Caco-2 (cell line): Measurements from ENCODE around the gene HINFP. TPM values are rescaled to one million over a fixed set of nuclear protein-coding genes. Genes with fewer than 3 reads are reported as not detected.
"Not testable (repeated sequence)": the region's sequence is repeated elsewhere in the genome, so short reads cannot be mapped to it uniquely, and the experiment has no call there.

Source experiments
- BruUV-seq: library from RNA; stranded (reverse); fragments of 400-500 nt; replicated peaks from 2 replicates; lab custom pipeline; 2021; lab: Mats Ljungman, UMichigan
- CTCF ChIA-PET: fragments of 300-600 bp; sonication (Branson Sonifier 250); formaldehyde crosslinking; loops from one replicate; lab custom pipeline; 2022; ENCODE audit warnings: antibody characterized with exemption; lab: Charles Lee
- POLR2A ChIA-PET: fragments of 300-600 bp; sonication (Branson Sonifier 250); formaldehyde crosslinking; loops from one replicate; lab custom pipeline; 2022; ENCODE audit warnings: antibody characterized with exemption; lab: Charles Lee
- DNase-seq, 2 experiments: peaks; one replicate each; pipeline versions ENCODE4 v3.0.0 to v3.0.0-alpha.2; 2020 to 2022
- H3K27me3 ChIP-seq: replicated peaks from 2 replicates; pipeline ENCODE4 v1.6.0; 2011; ENCODE audit warnings: low read length; ENCODE audit not compliant: control insufficient read depth, insufficient read depth
- H3K36me3 ChIP-seq: 2 replicates; pipeline ENCODE4 v1.5.1; 2011; ENCODE audit warnings: low read length; ENCODE audit not compliant: control insufficient read depth, insufficient read depth
- H3K4me1 ChIP-seq: fragments of 250-450 bp; sonication (Bioruptor Pico); 2 replicates; pipeline ENCODE4 v1.5.1; 2020; ENCODE audit warnings: mild to moderate bottlenecking
- H3K4me3 ChIP-seq: 2 replicates; pipeline ENCODE4 v1.5.1; 2011; ENCODE audit warnings: low read depth, mild to moderate bottlenecking, control low read depth, low read length
- H3K9me3 ChIP-seq: fragments of 250-450 bp; sonication (Bioruptor Pico); 2 replicates; pipeline ENCODE4 v1.5.1; 2020; ENCODE audit warnings: mild to moderate bottlenecking, moderate library complexity
- H3K27ac Mint-ChIP-seq: one replicate; pipeline ENCODE4 v1.8.0; 2022; ENCODE audit warnings: mixed read lengths; ENCODE audit not compliant: unreplicated experiment
- H3K27me3 Mint-ChIP-seq: one replicate; pipeline ENCODE4 v1.8.0; 2022; ENCODE audit warnings: mixed read lengths; ENCODE audit not compliant: insufficient read depth, unreplicated experiment
- H3K36me3 Mint-ChIP-seq: one replicate; pipeline ENCODE4 v1.8.0; 2022; ENCODE audit warnings: mild to moderate bottlenecking, mixed read lengths; ENCODE audit not compliant: insufficient read depth, unreplicated experiment
- H3K4me1 Mint-ChIP-seq: one replicate; pipeline ENCODE4 v1.8.0; 2022; ENCODE audit warnings: low read depth, mixed read lengths; ENCODE audit not compliant: unreplicated experiment
- H3K4me3 Mint-ChIP-seq: one replicate; pipeline ENCODE4 v1.8.0; 2022; ENCODE audit warnings: mild to moderate bottlenecking, moderate library complexity, mixed read lengths; ENCODE audit not compliant: unreplicated experiment
- H3K9me3 Mint-ChIP-seq: one replicate; pipeline ENCODE4 v1.8.0; 2022; ENCODE audit warnings: mixed read lengths; ENCODE audit not compliant: unreplicated experiment
- CTCF ChIP-seq, 2 experiments: fragments of 200-600 bp in 1 of 2; IDR thresholded peaks; 1 replicate in 1 of 2; 2 replicates in 1 of 2; pipeline versions ENCODE4 v1.5.1 to v1.8.0; 2011 to 2022; ENCODE audit warnings: antibody characterized with exemption in 1 of 2, control low read depth in 1 of 2, inconsistent platforms in 1 of 2, low read depth in 1 of 2, low read length in 1 of 2, mild to moderate bottlenecking in 1 of 2, moderate library complexity in 1 of 2; ENCODE audit not compliant: insufficient read depth in 1 of 2, severe bottlenecking in 1 of 2, unreplicated experiment in 1 of 2
- intact Hi-C: fragments of 100-400 bp; cut with micrococcal nuclease; formaldehyde crosslinking; loops from one replicate; pipeline ENCODE4 v1.10.0; 2022; ENCODE audit not compliant: unreplicated experiment
- total RNA-seq: library from RNA; stranded (reverse); gene quantifications from 2 replicates; pipeline ENCODE4 v1.2.3, GENCODE V29; 2022

HINFP gene
- total RNA-seq, 1 experiment from 2014 or later, result 61.6 TPM

GRCh38 chr11:119161871-119162270 is 40.5 kb downstream of the HINFP start:
- no peak for TF ChIP-seq CTCF (IDR thresholded peaks at IDR 0.05; ENCODE audit: insufficient read depth in 1 of 2, low read depth in 1 of 2, low read length in 1 of 2, severe bottlenecking in 1 of 2, unreplicated experiment in 1 of 2)
- no TSS peak for BruUV-seq
- no peak overlapping the region for H3K4me3 Mint-ChIP-seq
- peaks cover 9% of the 10 kb centered on the region for H3K27me3 Mint-ChIP-seq
- ChIA-PET POLR2A (no interaction called here), CTCF (no interaction called here)
- Histone ChIP-seq H3K36me3 (no peaks in the 10 kb centered on the region), H3K4me3 (no peak overlapping the region), H3K9me3 (no peaks in the 10 kb centered on the region), H3K4me1 (no peaks in the 10 kb centered on the region), H3K27me3 (no peaks in the 10 kb centered on the region)
- H3K9me3 Mint-ChIP-seq, result no peaks in the 10 kb centered on the region
- no peak for DNase-seq
- no peak overlapping the region for H3K27ac Mint-ChIP-seq
- H3K4me1 Mint-ChIP-seq, result no peaks in the 10 kb centered on the region
- intact Hi-C loops, result no loop called here
- H3K36me3 Mint-ChIP-seq, result no peaks in the 10 kb centered on the region

- intact Hi-C loops, result no loop called here
- no peaks in the 10 kb centered on the region for H3K9me3 Mint-ChIP-seq
Measured at GRCh38 chr11:119166368-119167076, 45.1 kb downstream of the HINFP start.

GRCh38 chr11:119167077-119167458 is 45.7 kb downstream of the HINFP start:
- CTCF ChIA-PET, result interaction anchor here (0.6 to 2.0 kb wide), 3 partner anchors 22 to 65 kb away, joined by 4 to 9 read pairs (median 5); partner anchors contain the start of genes CBL and DPAGT1
- POLR2A ChIA-PET, result not testable (repeated sequence)

More at GRCh38 chr11:119166368-119167076, 45.1 kb downstream of the HINFP start:
- DNase-seq, result no peak
- POLR2A ChIA-PET, result no interaction called here
- no peaks in the 10 kb centered on the region for H3K9me3 ChIP-seq
- no peak overlapping the region for H3K4me3 Mint-ChIP-seq
- no peak overlapping the region for H3K4me3 ChIP-seq
- CTCF ChIA-PET, result interaction anchor here (0.6 to 2.0 kb wide), 3 partner anchors 22 to 64 kb away, joined by 4 to 9 read pairs (median 5); partner anchors contain the start of genes CBL and DPAGT1
- BruUV-seq, result no TSS peak
- TF ChIP-seq CTCF (IDR thresholded peaks at IDR 0.05; ENCODE audit: insufficient read depth in 1 of 2, low read depth in 1 of 2, low read length in 1 of 2, severe bottlenecking in 1 of 2, unreplicated experiment in 1 of 2), result no peak
- no peaks in the 10 kb centered on the region for H3K27me3 ChIP-seq
- H3K4me1 ChIP-seq, result peaks cover 4% of the 10 kb centered on the region; the same call in 1 of the 2 replicates
- H3K36me3 Mint-ChIP-seq, result no peaks in the 10 kb centered on the region
- no peaks in the 10 kb centered on the region for H3K36me3 ChIP-seq
- no peak overlapping the region for H3K27ac Mint-ChIP-seq
- H3K27me3 Mint-ChIP-seq, result peaks cover 4% of the 10 kb centered on the region
- no peaks in the 10 kb centered on the region for H3K4me1 Mint-ChIP-seq

More at GRCh38 chr11:119167077-119167458, 45.7 kb downstream of the HINFP start:
- H3K9me3 ChIP-seq, H3K9me3 Mint-ChIP-seq, H3K4me1 ChIP-seq, H3K27me3 Mint-ChIP-seq, BruUV-seq, H3K4me1 Mint-ChIP-seq, H3K27me3 ChIP-seq, H3K36me3 ChIP-seq, H3K4me3 Mint-ChIP-seq, H3K4me3 ChIP-seq, H3K36me3 Mint-ChIP-seq, intact Hi-C loops, DNase-seq, H3K27ac Mint-ChIP-seq: not testable (repeated sequence)
